Esophagus muscularis mucosa (tissue), 4 donors: ENCODE results near the gene KMT2A.

Experiments
- EP300 ChIP-seq: sonication (generic); formaldehyde crosslinking; IDR thresholded peaks from one replicate; pipeline ENCODE4 v1.6.1; 2017; ENCODE audit warnings: antibody characterized with exemption
- POLR2A ChIP-seq: fragments of 450-650 bp; IDR thresholded peaks from one replicate; pipeline ENCODE4 v1.6.1; 2017; ENCODE audit warnings: antibody characterized with exemption, moderate library complexity, mild to moderate bottlenecking, low read depth
- POLR2AphosphoS5 ChIP-seq, 2 donors: sonication (generic); formaldehyde crosslinking; IDR thresholded peaks; one replicate each; pipeline ENCODE4 v1.6.1; 2017; ENCODE audit warnings: antibody characterized with exemption in 2 of 2
- TF ChIP-seq, protein P1 (sequence below), 3 experiments: fragments of 200-600 bp in 2 of 3; fragments of 450-650 bp in 1 of 3; sonication (generic) in 2 of 3; IDR thresholded peaks; one replicate each; pipeline ENCODE4 v1.5.1; 2017 to 2019; ENCODE audit warnings: antibody characterized with exemption in 3 of 3, mild to moderate bottlenecking in 2 of 3, moderate library complexity in 1 of 3

DNA sequence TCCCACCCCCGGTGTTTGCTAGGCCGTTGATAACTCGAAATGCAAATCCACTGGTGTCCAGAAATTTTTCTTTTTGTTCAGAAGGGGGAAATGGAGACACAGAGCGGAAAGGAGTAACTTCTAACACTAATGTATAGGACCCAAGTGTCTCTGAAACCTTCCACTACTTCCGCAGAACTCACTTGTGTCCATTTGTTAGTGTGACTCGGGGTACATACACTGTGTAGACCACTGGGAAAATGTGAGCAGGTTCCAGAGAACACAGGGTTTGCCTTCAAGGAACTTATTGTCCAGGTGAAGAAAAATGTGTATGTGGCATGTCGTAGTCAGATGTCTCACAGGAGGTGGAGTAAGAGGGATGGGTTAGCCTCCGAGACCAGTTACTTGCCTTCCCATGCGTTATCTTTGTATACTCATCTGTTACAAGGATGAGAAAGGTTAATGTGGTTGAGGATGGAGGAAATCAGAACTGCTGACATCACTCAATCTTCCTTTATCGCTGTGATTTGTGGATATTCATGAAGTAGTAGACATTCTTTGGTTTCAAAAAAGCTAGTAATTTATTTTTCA, 136.8 kb downstream of the KMT2A start:
- TF ChIP-seq, protein P1, sequence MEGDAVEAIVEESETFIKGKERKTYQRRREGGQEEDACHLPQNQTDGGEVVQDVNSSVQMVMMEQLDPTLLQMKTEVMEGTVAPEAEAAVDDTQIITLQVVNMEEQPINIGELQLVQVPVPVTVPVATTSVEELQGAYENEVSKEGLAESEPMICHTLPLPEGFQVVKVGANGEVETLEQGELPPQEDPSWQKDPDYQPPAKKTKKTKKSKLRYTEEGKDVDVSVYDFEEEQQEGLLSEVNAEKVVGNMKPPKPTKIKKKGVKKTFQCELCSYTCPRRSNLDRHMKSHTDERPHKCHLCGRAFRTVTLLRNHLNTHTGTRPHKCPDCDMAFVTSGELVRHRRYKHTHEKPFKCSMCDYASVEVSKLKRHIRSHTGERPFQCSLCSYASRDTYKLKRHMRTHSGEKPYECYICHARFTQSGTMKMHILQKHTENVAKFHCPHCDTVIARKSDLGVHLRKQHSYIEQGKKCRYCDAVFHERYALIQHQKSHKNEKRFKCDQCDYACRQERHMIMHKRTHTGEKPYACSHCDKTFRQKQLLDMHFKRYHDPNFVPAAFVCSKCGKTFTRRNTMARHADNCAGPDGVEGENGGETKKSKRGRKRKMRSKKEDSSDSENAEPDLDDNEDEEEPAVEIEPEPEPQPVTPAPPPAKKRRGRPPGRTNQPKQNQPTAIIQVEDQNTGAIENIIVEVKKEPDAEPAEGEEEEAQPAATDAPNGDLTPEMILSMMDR (IDR thresholded peaks at IDR 0.05), result no peak
- TF ChIP-seq POLR2AphosphoS5 (IDR thresholded peaks at IDR 0.05), result no peak
- TF ChIP-seq EP300, result no peak
- no peak for TF ChIP-seq POLR2A
